Lower lobe of right lung (tissue), 2 donors: ENCODE data around the gene TMEM185A. TPM values are rescaled to one million over a fixed set of nuclear protein-coding genes. Genes with fewer than 3 reads are reported as not detected.
"Not testable (repeated sequence)": the region's sequence is repeated elsewhere in the genome, so short reads cannot be mapped to it uniquely, and the experiment has no call there.

Experiments used
- ATAC-seq, 2 donors: fragments of 200-7000 bp; cut with Tn5 transposase; one replicate each; pipeline ENCODE4 v1.9.1; 2020 to 2022; ENCODE audit warnings: mild to moderate bottlenecking in 2 of 2, moderate library complexity in 2 of 2
- DNase-seq: peaks from one replicate; pipeline ENCODE4 v3.0.0-alpha.2; 2020
- H3K27ac ChIP-seq: fragments of 200-600 bp; one replicate; pipeline ENCODE4 v1.8.0; 2022
- H3K27me3 ChIP-seq: fragments of 200-600 bp; one replicate; pipeline ENCODE4 v1.8.0; 2022; ENCODE audit warnings: low read depth
- H3K36me3 ChIP-seq: fragments of 200-600 bp; one replicate; pipeline ENCODE4 v1.8.0; 2022; ENCODE audit warnings: mild to moderate bottlenecking
- H3K4me1 ChIP-seq: fragments of 200-600 bp; one replicate; pipeline ENCODE4 v1.8.0; 2022
- H3K4me3 ChIP-seq: fragments of 200-600 bp; one replicate; pipeline ENCODE4 v1.8.0; 2022; ENCODE audit warnings: mild to moderate bottlenecking
- H3K9me3 ChIP-seq: fragments of 200-600 bp; one replicate; pipeline ENCODE4 v1.8.0; 2022
- intact Hi-C: fragments of 100-400 bp; cut with DNase I; formaldehyde crosslinking; loops from one replicate; pipeline ENCODE4 v1.11.0; 2022
- total RNA-seq: library from RNA; stranded (reverse); fragmentation: NEBNext Ultra II Directional; extraction: Animal tissue kit (Norgen Biotek cat#: 25700); gene quantifications from one replicate; pipeline ENCODE4 v1.2.1, GENCODE V29; 2021
- TF ChIP-seq, protein P1 (sequence below): fragments of 200-600 bp; IDR thresholded peaks from one replicate; pipeline ENCODE4 v1.8.0; 2022; ENCODE audit warnings: antibody characterized with exemption, mild to moderate bottlenecking
- donor health status: DM: no; HTN: yes; CAD: no; lungs with severe emphysema.

Gene TMEM185A
- total RNA-seq, 1 donor from 2014 or later = 19.9 TPM

DNA sequence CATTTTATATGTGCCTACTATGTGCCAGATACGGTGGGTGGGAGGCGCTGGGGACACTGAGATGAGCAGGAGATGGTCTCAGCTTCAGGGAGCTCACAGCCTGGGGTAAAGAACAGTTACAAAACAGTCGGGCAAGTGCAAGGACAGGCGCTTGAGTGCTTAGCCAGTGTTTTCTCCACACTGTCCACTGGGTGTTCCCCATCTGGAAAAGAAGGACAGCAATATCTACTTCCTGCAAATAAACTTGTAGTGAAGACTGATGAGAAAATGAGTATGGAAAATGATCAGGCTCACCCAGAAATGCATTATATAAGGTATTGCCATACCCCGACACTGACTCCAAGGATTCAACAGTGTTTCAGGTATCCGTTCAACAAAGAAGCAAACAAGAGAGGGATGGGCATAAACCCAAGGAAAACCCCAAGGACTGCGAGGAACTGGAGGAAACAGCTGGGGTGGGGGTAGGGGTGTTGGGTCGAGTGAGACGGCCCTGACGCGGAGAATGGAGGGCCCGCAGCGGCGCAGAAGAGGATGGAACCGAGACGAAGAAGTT, 835 bp downstream of the TMEM185A start:
- DNase-seq = no peak
- Histone ChIP-seq H3K4me3 (peak overlapping the region; percentile 79), H3K4me1 (no peaks in the 10 kb centered on the region), H3K27ac (peak overlapping the region; percentile 67), H3K9me3 (no peaks in the 10 kb centered on the region), H3K36me3 (no peaks in the 10 kb centered on the region), H3K27me3 (no peaks in the 10 kb centered on the region)
- intact Hi-C loops = no loop called here
- TF ChIP-seq, protein P1, sequence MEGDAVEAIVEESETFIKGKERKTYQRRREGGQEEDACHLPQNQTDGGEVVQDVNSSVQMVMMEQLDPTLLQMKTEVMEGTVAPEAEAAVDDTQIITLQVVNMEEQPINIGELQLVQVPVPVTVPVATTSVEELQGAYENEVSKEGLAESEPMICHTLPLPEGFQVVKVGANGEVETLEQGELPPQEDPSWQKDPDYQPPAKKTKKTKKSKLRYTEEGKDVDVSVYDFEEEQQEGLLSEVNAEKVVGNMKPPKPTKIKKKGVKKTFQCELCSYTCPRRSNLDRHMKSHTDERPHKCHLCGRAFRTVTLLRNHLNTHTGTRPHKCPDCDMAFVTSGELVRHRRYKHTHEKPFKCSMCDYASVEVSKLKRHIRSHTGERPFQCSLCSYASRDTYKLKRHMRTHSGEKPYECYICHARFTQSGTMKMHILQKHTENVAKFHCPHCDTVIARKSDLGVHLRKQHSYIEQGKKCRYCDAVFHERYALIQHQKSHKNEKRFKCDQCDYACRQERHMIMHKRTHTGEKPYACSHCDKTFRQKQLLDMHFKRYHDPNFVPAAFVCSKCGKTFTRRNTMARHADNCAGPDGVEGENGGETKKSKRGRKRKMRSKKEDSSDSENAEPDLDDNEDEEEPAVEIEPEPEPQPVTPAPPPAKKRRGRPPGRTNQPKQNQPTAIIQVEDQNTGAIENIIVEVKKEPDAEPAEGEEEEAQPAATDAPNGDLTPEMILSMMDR = no peak
- peak; percentile 55 to 72 for ATAC-seq

DNA sequence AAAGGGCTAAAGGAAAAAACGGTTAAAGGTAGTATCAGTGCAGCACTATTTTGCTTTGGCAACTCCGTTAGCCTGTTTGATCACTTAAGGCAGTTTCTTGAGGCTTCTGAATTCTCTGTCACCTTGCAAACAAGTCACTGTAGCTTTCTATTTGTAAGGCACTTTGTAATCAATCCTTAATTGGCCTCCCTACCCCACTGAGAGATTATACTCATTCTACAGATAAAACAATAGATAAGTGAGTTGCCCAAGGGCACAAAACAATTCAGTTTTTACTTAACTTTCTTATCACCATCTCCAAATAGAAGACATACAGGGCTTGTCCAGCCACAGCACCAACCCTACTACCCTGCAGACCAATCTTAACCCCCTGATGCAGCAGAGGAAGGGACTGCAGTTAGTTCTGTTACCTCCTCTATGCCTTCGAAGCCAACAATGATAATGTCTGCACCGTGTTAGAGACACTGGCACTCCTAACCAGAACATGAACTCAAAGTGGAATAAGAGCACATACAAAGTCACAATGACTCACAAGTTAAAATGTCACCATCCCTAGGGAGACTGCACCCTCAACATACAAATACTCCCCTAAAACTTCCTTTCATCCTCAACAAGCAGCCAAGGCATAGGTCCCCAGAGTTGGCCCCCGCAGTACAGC, 1.7 kb downstream of the TMEM185A start:
- Histone ChIP-seq H3K27me3 (no peaks in the 10 kb centered on the region), H3K4me3 (peak overlapping the region; percentile 79), H3K9me3 (no peaks in the 10 kb centered on the region), H3K27ac (no peak overlapping the region), H3K36me3 (no peaks in the 10 kb centered on the region), H3K4me1 (no peaks in the 10 kb centered on the region)
- DNase-seq = no peak
- no peak for ATAC-seq
- intact Hi-C loops = no loop called here
- TF ChIP-seq, protein P1 = no peak

DNA sequence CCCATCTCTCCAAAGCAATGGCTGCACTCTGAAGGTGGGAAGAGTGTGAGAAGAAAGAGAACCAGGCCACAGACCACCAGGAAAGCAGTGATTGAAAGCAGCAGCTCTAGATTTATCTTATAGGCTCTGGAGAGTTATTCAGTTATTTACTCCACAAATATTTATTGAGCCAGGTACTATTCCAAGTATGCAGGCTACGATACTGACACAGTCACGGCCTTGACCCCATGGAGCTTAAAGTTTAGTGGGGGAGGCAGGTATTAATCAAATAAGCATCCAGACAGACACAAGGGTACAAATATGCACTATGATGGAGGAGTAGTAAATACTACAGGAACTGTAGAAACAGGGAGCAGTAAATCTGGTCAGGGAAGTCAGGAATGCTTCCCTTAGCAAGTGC, 2.8 kb downstream of the TMEM185A start:
- Histone ChIP-seq H3K36me3 (no peaks in the 10 kb centered on the region), H3K27ac (no peak overlapping the region), H3K4me1 (no peaks in the 10 kb centered on the region), H3K4me3 (no peak overlapping the region), H3K9me3 (no peaks in the 10 kb centered on the region), H3K27me3 (no peaks in the 10 kb centered on the region)
- DNase-seq = no peak
- intact Hi-C loops = no loop called here
- TF ChIP-seq, protein P1 = no peak
- ATAC-seq = no peak

DNA sequence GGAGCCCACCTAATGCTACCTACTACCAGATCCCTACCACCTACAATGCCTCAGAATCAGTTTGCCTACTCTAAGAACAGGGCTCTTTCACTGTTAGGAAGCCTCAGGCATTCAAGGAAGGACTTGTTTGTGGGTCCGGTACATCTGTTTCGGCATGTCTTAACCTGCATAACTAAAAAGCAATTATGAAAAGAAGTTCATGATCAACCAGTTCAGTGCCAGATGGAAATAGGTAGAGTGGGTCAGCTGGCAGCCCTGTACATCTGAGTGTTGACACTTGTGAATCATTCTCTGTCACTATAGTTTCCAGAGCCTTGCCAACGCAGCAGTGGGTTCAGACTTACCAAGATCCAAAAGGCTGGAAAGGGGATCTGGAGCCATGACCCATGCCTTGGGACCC, 3.3 kb downstream of the TMEM185A start:
- Histone ChIP-seq H3K4me3 (no peak overlapping the region), H3K27me3 (no peaks in the 10 kb centered on the region), H3K4me1 (no peaks in the 10 kb centered on the region), H3K9me3 (no peaks in the 10 kb centered on the region), H3K36me3 (no peaks in the 10 kb centered on the region), H3K27ac (no peak overlapping the region)
- DNase-seq (no peak), ATAC-seq (no peak)
- TF ChIP-seq, protein P1 = no peak
- intact Hi-C loops = no loop called here

DNA sequence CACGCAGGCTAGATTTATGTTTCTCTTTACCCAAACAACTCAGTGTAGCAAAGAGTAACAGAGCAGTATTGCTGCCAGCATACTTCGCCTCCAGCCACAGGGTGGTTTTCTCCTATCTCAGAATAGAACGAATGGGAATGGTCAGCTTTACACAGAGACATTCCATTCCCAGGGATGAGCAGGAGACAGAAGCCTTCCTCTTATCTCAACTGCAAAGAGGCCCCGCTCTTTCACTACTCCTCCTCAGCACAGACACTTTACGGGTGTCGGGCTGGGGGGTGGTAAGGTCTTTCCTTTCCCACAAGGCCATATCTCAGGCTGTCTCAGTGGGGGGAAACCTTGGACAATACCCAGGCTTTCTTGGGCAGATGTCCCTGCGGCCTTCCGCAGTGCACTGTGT, 4.8 kb downstream of the TMEM185A start:
- intact Hi-C loops, H3K36me3 ChIP-seq, H3K4me3 ChIP-seq, H3K9me3 ChIP-seq, H3K27ac ChIP-seq, H3K4me1 ChIP-seq, ATAC-seq, H3K27me3 ChIP-seq, DNase-seq: not testable (repeated sequence)

DNA sequence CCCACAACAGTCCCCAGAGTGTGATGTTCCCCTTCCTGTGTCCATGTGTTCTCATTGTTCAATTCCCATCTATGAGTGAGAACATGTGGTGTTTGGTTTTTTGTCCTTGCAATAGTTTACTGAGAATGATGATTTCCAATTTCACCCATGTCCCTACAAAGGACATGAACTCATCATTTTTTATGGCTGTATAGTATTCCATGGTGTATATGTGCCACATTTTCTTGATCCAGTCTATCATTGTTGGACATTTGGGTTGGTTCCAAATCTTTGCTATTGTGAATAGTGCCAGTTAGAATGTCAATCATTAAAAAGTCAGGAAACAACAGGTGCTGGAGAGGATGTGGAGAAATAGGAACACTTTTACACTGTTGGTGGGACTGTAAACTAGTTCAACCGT, 11.9 kb downstream of the TMEM185A start:
- H3K27me3 ChIP-seq, intact Hi-C loops, DNase-seq, ATAC-seq, H3K27ac ChIP-seq, H3K4me3 ChIP-seq, H3K9me3 ChIP-seq, H3K36me3 ChIP-seq, H3K4me1 ChIP-seq: not testable (repeated sequence)
